Activated T-helper 1 cell treated with anti-CD3 and anti-CD28 coated beads, Interleukin-2, amount 50 U/mL, for 16 hours (primary cell): ENCODE measurements around the gene SLC17A1.

Experiments used
- DNase-seq, 2 donors: peaks; one replicate each; pipeline ENCODE4 v3.0.0-alpha.2; 2020; ENCODE audit warnings: low read depth in 1 of 2, low spot score in 1 of 2

SLC17A1 gene

DNA sequence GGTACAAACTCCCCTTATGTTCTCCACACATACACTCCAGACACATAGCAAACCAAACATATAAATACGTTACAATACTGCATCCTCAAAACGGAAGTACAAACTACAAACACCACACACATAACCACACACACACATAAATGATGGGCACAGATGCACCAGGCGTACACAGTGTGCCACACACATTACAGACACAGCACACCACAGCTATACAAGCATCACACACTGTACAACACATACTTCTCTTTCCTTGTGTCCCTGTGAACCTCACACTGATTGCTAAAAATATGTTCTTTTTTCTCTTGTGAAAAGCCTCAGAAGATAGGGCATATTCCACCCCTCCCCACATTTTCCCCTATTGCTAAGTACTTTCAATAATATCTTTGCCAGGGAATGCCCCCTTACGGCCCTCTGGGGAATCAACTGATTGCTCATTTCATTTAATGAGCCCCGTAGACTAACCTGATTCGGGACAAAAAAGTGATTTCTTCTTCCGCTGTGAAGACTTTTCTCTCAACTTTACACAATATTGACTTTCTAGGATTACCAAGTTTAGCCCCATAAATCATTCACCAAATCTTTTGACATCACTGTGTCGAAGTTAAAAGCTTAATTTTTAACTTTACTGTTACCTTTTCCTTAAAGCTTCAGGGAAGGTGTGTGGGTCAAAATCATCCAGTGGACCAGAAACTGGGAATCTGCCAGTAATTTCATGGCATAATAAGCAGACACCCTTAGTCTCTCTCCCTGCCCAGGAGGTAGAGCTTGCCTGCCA is at the start of gene SLC17A1:
Gene SLC17A1, minus strand, starts transcription at position 521 of the 775 bp plus-strand sequence. CDS start 1,495 bp downstream, outside the sequence.
- no peak for DNase-seq

DNA sequence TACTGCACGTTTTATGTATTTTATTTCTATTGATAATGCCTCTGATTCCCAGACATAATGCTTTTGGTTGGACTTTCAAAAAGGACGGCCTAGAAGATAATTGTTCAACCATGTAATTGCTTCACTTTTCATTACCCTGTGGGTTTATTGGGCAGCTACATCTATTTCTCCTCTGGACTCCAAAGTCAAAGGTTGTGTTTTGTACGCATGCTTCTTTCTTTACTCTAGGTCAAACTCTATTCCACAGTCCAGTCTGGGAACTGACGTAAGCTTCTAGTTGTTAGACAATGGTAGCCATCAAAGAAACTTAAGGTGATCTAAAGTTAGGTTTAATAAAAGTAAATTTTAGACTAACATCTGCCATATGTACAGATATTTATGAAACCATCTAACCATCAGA is 48.7 kb upstream of the SLC17A1 start:
- DNase-seq = no peak

- no peak for DNase-seq
These were observed 47.0 kb upstream of the SLC17A1 start for GRCh38 chr6:25878721-25879322.

DNA sequence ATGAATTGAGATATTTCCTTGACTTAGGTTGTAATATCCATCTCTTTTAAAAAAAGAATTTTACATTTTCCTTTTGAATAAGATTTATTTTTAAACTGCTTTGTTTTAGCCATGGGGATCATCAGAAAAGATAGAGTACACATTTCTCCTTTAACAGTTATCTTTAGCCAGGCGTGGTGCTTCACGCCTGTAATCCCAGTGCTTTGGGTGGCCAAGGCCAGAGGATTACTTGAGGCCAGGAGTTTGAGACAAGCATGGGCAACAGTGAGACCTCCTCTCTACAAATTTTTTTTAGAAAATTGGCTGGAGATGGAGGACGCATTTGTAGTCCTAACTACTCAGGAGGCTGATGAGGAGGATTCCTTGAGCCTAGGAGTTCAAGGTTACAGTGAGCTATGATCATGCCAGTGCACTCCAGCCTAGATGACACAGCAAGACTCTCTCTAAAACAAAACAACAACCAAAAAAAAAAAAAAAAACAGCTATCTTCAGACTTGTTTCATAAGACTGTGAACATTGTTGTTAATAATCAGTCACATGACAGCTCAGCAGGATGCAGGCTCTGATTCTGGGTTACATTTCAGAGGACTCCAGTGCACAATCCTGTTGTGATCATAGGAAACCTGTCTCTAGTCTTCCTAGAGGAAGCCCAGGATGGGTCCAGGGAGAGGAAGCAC is 44.2 kb upstream of the SLC17A1 start:
- DNase-seq = no peak

GRCh38 chr6:25875563-25875905 is 43.7 kb upstream of the SLC17A1 start:
- DNase-seq = no peak

DNA sequence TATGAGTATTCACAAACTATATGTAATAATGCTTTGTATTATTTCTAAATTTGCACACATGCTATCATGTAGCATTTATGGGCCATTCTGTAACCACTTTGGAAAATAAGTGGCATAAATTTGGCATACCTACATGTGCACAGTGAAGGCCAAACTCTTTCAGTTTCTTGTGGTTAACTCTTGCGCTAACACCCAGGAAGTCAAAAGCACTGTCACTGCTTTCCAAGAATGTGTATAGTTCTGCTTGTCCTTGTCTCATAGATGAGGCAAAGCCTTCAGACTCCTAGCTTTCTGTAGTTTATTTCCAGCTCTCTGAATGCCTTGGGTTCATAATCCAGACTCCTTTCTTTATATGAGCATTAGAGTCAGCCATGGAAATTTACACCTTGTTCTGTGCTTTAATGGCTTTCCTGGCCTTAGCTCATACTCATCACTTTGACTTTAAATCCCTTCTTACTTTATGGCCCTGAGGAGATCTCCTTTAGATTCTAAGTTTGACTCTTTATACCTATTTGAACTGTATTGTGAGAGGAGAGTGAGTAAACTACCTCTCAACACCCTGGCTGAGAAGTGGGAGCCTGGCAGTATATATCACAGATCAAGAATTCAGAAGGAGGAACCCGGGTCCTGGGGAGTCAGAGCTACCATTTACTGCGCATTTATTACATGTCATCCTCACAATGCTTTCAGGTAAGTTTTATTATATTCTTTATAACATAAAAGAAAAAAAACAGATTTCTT is 43.1 kb upstream of the SLC17A1 start:
- DNase-seq = no peak

DNA sequence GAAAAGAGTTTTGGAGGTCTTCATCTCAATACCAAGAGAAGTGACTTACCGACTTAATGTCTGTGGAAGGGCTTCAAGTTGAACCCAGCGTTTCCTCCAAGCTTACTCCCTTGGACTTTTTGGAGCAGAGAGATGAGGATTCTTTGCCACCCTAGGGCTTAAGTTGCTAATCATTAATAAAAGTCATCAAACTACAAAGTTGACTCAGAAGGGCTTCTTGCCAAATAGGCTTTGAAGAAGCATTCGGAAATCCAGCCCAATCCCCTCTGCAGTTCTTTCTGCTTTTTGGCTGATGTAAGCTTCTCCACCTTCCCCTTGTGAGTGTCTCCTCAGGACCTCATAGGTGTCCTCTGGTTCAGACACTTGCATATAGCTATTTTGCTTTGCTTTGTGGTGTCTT is 42.3 kb upstream of the SLC17A1 start, which contains the start of gene SLC17A3:
Gene SLC17A3, minus strand, starts transcription at position 126 of the 400 bp plus-strand sequence. CDS start 5,856 bp downstream, outside the sequence.
- DNase-seq = no peak

DNA sequence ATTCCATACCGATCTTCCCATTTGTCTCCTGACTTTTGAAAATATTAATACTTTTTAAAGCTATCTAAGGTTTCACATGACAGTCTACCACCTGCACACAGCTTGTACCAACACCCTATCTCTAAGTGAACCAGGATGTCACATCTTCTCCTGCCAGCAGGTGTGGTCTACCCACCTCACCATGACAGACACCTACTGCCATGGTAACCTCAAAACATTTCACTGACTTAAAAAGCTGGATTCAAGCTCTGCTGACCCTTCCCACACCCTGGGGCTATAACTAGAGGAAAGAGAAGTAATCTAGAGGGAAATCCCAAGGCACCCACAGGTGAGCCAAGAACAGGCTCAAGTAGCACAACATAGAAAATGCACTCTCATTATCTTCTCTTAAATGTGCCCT is 41.0 kb upstream of the SLC17A1 start:
- DNase-seq = no peak

GRCh38 chr6:25869840-25870239 is 38.0 kb upstream of the SLC17A1 start:
- DNase-seq = no peak

DNA sequence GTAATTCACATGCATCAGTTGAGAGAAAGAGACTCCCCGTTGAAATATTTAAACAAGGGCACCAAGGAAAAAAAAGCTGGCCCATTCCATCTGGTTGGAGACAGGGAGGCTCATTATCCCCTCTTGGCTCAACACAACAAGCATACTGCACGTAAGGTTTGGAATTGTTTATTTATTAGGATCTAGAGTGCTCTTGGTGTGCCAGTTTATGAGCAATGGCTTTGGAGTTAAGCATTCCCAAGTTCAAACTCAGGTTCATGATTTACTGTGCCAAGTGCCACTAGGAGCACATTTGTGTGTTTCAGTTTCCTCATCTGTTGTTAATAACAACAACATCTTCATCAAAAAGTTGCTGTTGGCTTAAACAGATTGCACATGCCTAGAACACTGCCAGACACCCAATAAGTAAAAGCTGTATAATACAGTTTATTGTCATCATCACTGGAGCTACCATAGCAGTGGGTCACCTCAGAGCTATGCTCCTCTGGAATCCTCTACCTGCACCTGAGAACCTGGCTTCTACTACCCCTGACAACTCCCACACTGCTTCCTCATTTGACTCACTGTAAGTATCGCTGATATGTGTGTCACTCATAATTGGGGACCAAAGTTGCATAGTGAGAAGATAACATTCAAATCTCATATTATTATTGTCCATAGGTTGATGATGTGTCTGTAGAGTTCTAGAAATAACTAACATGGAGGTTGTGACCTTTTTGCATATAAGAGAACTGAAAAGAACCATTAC is 36.8 kb upstream of the SLC17A1 start:
- no peak for DNase-seq

DNA sequence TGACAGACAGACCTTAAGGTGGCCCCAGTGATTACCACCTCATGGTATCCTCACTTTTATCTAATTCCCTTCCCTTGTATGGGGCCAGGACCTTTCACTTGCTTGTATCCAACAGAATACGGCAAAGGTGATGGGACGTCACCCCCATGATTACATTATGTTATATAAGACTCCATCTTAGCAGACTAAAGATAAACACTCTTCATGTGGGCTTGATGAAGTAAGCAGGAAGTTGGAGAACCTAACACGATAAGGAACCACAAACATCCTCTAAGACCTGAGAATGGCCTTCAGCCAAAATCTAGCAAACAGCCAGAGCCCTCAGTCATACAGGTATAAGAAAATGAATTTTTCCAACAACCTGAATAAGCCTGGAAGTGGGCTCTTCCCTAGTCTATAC is 34.2 kb upstream of the SLC17A1 start:
- no peak for DNase-seq

GRCh38 chr6:25863360-25863759 is 31.5 kb upstream of the SLC17A1 start:
- no peak for DNase-seq

GRCh38 chr6:25862199-25862598 is 30.3 kb upstream of the SLC17A1 start:
- no peak for DNase-seq

DNA sequence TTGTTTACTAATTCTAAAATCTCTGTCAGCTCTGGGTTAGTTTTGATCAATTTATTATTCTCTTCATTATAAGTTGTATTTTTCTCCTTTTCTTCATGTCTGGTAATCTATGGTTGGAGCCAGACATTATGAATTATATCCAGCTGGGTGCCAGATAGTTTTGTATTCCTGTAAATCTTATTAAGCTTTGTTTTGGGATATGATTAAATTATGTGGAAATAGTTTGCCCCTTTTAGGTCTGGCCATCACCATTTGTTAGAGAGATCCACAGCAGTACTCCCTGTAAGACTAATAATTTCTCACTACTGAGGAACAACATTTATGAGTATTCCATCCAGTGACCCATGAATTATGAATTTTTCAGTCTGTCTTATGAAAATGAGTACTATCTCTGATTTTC is 20.9 kb upstream of the SLC17A1 start:
- DNase-seq = no peak

DNA sequence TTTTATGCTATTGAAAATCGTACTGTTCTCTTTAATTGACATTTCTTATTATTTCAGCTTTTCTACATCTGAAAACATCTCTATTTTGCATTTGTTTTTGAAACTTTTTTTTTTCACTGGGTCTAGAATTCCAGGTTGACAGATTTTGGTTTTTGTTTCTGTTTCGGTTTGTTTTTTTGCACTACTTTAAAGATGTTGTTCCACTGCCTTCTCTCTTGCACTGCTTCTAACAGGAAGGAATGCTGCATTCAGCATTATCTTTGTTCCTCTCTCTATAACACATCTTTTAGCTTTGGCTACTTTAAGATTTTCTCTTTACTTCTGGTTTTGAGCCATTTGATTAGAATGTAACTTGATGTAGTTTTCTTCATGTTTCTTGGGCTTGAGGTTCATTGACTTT is 20.1 kb upstream of the SLC17A1 start:
- DNase-seq = no peak

DNA sequence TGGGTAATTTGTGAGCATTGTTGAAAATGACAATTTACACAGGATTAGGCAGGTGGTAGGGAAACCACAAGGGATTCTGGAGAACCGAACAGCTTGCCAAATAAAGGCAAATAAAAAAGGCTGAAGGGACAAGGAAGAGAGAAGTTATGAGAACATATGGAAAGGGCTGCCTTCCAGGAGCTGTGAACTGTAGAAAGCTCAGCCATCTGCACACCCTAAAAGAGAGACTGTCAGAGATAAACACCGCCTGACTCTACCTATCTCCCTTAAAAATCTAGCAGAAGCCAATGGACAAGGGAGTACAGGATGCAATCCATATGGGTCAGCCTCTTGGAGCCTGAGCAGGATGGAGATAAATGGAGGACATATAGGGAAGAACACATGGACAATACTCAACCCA is 12.7 kb upstream of the SLC17A1 start:
- DNase-seq = no peak

DNA sequence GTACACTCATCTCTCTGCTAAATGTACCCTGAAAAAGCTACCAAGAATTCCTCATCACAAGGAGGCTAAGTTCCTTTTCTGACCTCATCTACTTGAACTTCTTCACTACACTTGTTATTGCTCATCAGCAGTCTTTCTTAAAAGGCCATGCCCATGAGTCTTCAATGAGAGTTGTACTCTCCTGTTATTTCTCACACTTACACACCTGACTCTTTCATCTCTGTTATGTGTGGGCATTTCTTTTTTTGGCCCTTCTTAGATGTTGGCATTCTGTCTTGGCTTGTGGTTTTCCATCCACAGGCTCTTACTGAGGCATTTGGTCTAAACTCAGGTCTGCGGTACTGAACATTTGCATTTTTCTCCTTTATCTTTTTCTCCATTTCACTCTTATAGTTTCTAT is 10.7 kb upstream of the SLC17A1 start:
- no peak for DNase-seq

GRCh38 chr6:25835442-25836283 is 3.8 kb upstream of the SLC17A1 start:
- no peak for DNase-seq

DNA sequence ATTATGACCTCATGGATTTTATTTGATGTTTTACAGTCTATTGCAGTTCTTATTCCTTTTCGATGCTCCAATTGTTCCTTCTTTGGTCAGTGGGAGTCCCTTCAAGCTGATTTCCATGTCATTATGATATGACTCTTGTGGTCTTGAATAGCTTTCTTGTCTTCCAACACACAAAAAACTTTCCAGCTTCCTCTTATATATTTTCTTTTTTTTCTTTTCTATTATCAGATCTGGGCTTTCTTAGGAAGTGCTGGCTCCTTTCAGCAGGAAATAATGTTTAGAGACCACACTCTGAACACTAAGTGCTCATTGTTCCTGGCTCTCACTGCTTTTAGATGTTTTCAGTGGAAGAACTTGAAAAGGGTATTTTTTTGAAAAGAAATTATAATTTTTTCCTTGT is 3.1 kb upstream of the SLC17A1 start:
- no peak for DNase-seq

DNA sequence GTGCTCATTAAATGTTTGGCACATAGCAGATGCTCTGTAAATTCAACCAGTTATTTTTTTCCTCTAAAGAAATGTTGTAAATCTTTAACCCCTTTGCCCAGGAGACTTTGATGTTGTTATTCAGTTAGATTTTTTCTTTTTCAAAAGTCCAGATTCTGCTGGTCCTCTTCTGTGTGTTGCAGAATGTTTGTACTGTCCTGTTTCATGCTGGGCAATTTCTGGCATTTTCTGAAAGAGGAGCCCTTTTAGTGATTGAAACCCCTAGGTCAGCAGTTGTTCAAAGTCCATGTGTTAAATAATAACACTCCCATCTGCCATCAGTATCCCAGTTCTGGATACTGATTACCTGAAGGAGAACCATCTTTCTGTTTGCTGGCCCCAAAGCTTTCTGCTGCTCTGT is 1.3 kb upstream of the SLC17A1 start:
- DNase-seq = no peak
